H9 (cell line): ENCODE results near the gene TNFRSF1B. TPM values are rescaled to one million over a fixed set of nuclear protein-coding genes. Genes with fewer than 3 reads are reported as not detected.
A peak's percentile ranks its signal among the peaks of the same experiment; 100 is the strongest.

ENCODE experiments used
- DNase-seq: peaks from one replicate; pipeline ENCODE4 v3.0.0-alpha.2; 2017
- H2AFZ ChIP-seq: one replicate; pipeline ENCODE4 v1.6.1; 2013; ENCODE audit warnings: mild to moderate bottlenecking, low read length, control low read depth, moderate library complexity
- H2AK5ac ChIP-seq: 2 replicates; pipeline ENCODE4 v1.6.1; 2013; ENCODE audit warnings: low read length, control low read depth, mixed read lengths; ENCODE audit not compliant: insufficient read length
- H2BK120ac ChIP-seq: one replicate; pipeline ENCODE4 v1.6.1; 2013; ENCODE audit warnings: low read depth, mild to moderate bottlenecking, low read length, control low read depth, inconsistent platforms; ENCODE audit not compliant: poor library complexity, severe bottlenecking
- H2BK12ac ChIP-seq: 2 replicates; pipeline ENCODE4 v1.6.1; 2013; ENCODE audit warnings: low read length, control low read depth, mixed read lengths, low read depth; ENCODE audit not compliant: insufficient read length
- H2BK15ac ChIP-seq: 2 replicates; pipeline ENCODE4 v1.6.1; 2013; ENCODE audit warnings: low read depth, low read length, control low read depth
- H2BK20ac ChIP-seq: one replicate; pipeline ENCODE4 v1.6.1; 2013; ENCODE audit warnings: low read depth, mild to moderate bottlenecking, low read length, control low read depth, inconsistent platforms; ENCODE audit not compliant: poor library complexity, severe bottlenecking
- H2BK5ac ChIP-seq: 2 replicates; pipeline ENCODE4 v1.6.1; 2013; ENCODE audit warnings: low read length, control low read depth, mixed read lengths; ENCODE audit not compliant: insufficient read length
- H3K14ac ChIP-seq: 2 replicates; pipeline ENCODE4 v1.6.1; 2013; ENCODE audit warnings: low read length, control low read depth; ENCODE audit not compliant: insufficient read depth
- H3K18ac ChIP-seq: 2 replicates; pipeline ENCODE4 v1.6.1; 2013; ENCODE audit warnings: low read depth, mild to moderate bottlenecking, mixed read lengths, low read length, control low read depth; ENCODE audit not compliant: insufficient read length
- H3K23ac ChIP-seq: 2 replicates; pipeline ENCODE4 v1.6.1; 2013; ENCODE audit warnings: low read length, control low read depth, mixed read lengths, low read depth; ENCODE audit not compliant: insufficient read length
- H3K23me2 ChIP-seq: 2 replicates; pipeline ENCODE4 v1.6.1; 2013; ENCODE audit warnings: low read depth, mild to moderate bottlenecking, mixed read lengths, low read length, control low read depth; ENCODE audit not compliant: insufficient read length, poor library complexity, severe bottlenecking
- H3K27ac ChIP-seq: 2 replicates; pipeline ENCODE4 v1.5.1; 2013; ENCODE audit warnings: low read length, control low read depth, mixed read lengths, low read depth; ENCODE audit not compliant: insufficient read length
- H3K27me3 ChIP-seq: 2 replicates; pipeline ENCODE4 v1.6.1; 2013; ENCODE audit warnings: low read length, control low read depth, inconsistent platforms; ENCODE audit not compliant: insufficient read depth
- H3K4ac ChIP-seq: 2 replicates; pipeline ENCODE4 v1.6.1; 2013; ENCODE audit warnings: low read depth, mild to moderate bottlenecking, control low read depth, inconsistent platforms, low read length, moderate library complexity
- H3K4me1 ChIP-seq: 2 replicates; pipeline ENCODE4 v1.6.1; 2013; ENCODE audit warnings: low read length, control low read depth, inconsistent platforms; ENCODE audit not compliant: insufficient read depth
- H3K4me2 ChIP-seq: 2 replicates; pipeline ENCODE4 v1.6.1; 2013; ENCODE audit warnings: low read length, control low read depth, mixed read lengths; ENCODE audit not compliant: insufficient read length, insufficient read depth
- H3K56ac ChIP-seq: 2 replicates; pipeline ENCODE4 v1.6.1; 2013; ENCODE audit warnings: low read depth, mild to moderate bottlenecking, mixed read lengths, low read length, control low read depth; ENCODE audit not compliant: insufficient read length
- H3K79me1 ChIP-seq: 2 replicates; pipeline ENCODE4 v1.6.1; 2013; ENCODE audit warnings: low read depth, mild to moderate bottlenecking, moderate library complexity, low read length, control low read depth, inconsistent platforms; ENCODE audit not compliant: insufficient read depth, poor library complexity, severe bottlenecking
- H3K79me2 ChIP-seq: 2 replicates; pipeline ENCODE4 v1.6.1; 2013; ENCODE audit warnings: low read length, control low read depth, inconsistent platforms; ENCODE audit not compliant: insufficient read depth
- H3K9ac ChIP-seq: 2 replicates; pipeline ENCODE4 v1.6.1; 2013; ENCODE audit warnings: low read length, control low read depth, mixed read lengths; ENCODE audit not compliant: insufficient read length; ENCODE audit errors: extremely low read depth
- H3K9me3 ChIP-seq: one replicate; pipeline ENCODE4 v1.6.1; 2013; ENCODE audit warnings: low read depth, low read length, inconsistent platforms; ENCODE audit not compliant: control insufficient read depth
- H3T11ph ChIP-seq: one replicate; pipeline ENCODE4 v1.6.1; 2013; ENCODE audit warnings: mild to moderate bottlenecking, low read length, control low read depth, inconsistent platforms
- H4K20me1 ChIP-seq: one replicate; pipeline ENCODE4 v1.6.1; 2013; ENCODE audit not compliant: control insufficient read depth, insufficient read length, insufficient read depth
- H4K5ac ChIP-seq: 2 replicates; pipeline ENCODE4 v1.6.1; 2013; ENCODE audit warnings: low read depth, mild to moderate bottlenecking, mixed read lengths, low read length, control low read depth; ENCODE audit not compliant: insufficient read length
- H4K8ac ChIP-seq: replicated peaks from 2 replicates; pipeline ENCODE4 v1.6.1; 2013; ENCODE audit warnings: low read length, control low read depth, mixed read lengths, low read depth; ENCODE audit not compliant: insufficient read length
- H4K91ac ChIP-seq: 2 replicates; pipeline ENCODE4 v1.6.1; 2013; ENCODE audit warnings: low read depth, mild to moderate bottlenecking, moderate library complexity, mixed read lengths, low read length, control low read depth; ENCODE audit not compliant: insufficient read length
- H3K27ac Mint-ChIP-seq, 3 experiments: 2 replicates in 2 of 3; 3 replicates in 1 of 3; pipeline ENCODE4 v1.8.0; 2020 to 2021; ENCODE audit warnings: mixed read lengths in 3 of 3, mild to moderate bottlenecking in 1 of 3, moderate library complexity in 1 of 3
- H3K27me3 Mint-ChIP-seq: 2 replicates; pipeline ENCODE4 v1.8.0; 2021; ENCODE audit warnings: low read depth, mild to moderate bottlenecking, moderate library complexity, mixed read lengths
- H3K36me3 Mint-ChIP-seq, 3 experiments: 2 replicates in 2 of 3; 3 replicates in 1 of 3; pipeline ENCODE4 v1.8.0; 2020 to 2021; ENCODE audit warnings: low read depth in 3 of 3, mixed read lengths in 3 of 3; ENCODE audit not compliant: insufficient read depth in 1 of 3
- H3K4me1 Mint-ChIP-seq, 2 experiments: 2 replicates each; pipeline ENCODE4 v1.8.0; 2020; ENCODE audit warnings: mixed read lengths in 2 of 2
- H3K4me3 Mint-ChIP-seq, 2 experiments: 2 replicates in 1 of 2; 3 replicates in 1 of 2; pipeline ENCODE4 v1.8.0; 2020 to 2021; ENCODE audit warnings: mild to moderate bottlenecking in 2 of 2, mixed read lengths in 2 of 2, moderate library complexity in 1 of 2
- H3K9me3 Mint-ChIP-seq, 2 experiments: 2 replicates in 1 of 2; 3 replicates in 1 of 2; pipeline ENCODE4 v1.8.0; 2020; ENCODE audit warnings: mild to moderate bottlenecking in 2 of 2, mixed read lengths in 2 of 2, moderate library complexity in 1 of 2
- WGBS: extraction: QIAGEN DNeasy Blood & Tissue Kit; methylation state at CpG from one replicate; pipeline ENCODE4 v1.1.7; 2013; ENCODE audit warnings: missing lambda C conversion rate, low lambda C conversion rate, mixed read lengths; ENCODE audit not compliant: insufficient read length; ENCODE audit errors: extremely low coverage; 5-methylcytosine and 5-hydroxymethylcytosine counted together
- total RNA-seq: library from RNA; stranded (reverse); gene quantifications from 2 replicates; pipeline ENCODE4 v1.2.1, GENCODE V29; 2021
- TF ChIP-seq, protein P1 (sequence below): fragments of 200-600 bp; sonication (generic); conservative IDR thresholded peaks from 3 replicates; pipeline ENCODE4 v1.8.0; 2021; ENCODE audit warnings: antibody characterized with exemption, mild to moderate bottlenecking

The TNFRSF1B gene
- total RNA-seq, 1 experiment from 2014 or later, result 0.57 TPM

DNA sequence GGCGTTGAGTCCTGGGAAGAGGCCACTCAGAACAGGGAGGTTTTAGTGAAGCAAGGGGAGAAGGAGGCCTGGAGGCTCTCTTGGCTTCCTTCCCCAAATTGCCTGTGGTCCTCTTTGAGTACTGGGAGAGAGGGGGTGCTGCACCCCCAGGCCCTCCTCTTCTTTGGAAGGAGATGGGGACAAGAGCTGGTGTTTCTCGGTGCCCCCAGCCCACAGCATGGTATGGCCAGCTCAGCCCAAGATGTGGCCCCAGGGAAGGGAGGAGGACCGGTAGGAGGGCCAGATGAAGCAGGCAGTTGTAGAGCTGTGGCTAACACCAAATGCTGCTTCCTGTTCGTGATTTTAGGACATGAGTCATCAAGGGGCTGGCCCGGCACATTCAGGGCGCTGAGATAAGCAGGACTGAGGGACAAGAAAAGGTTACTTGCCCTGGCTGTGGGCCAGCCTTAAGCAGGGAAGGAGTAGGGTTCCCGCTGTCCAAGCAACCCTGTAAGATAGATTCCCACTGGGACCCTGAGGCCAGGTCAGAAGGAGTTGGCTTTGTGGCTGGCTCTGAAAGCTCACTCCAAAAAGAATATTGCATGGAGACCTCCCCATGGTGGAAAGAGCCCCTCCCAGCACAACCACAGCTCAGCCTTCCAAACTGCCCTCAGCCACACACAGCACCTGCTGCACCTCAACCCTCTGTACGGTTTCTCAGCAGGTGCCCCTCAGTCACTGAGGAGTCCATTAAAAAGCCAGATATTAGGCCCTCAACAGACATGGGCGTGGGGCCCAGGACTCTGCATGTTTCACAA is 4.9 kb upstream of the TNFRSF1B start:
- Histone ChIP-seq H2BK120ac (no peak overlapping the region), H3K56ac (no peak overlapping the region), H3K4me2 (no peak overlapping the region), H3K14ac (no peak overlapping the region), H3T11ph (no peak overlapping the region), H2AK5ac (no peak overlapping the region), H3K27ac (no peak overlapping the region), H3K27me3 (no peaks in the 10 kb centered on the region; the same call in 1 of the 2 replicates), H3K9ac (no peak overlapping the region), H3K18ac (no peak overlapping the region), H2BK15ac (no peak overlapping the region), H4K20me1 (no peaks in the 10 kb centered on the region), H4K8ac (no peak overlapping the region), H2AFZ (no peak overlapping the region), H3K9me3 (no peaks in the 10 kb centered on the region), H3K23ac (no peak overlapping the region), H2BK20ac (no peak overlapping the region), H3K79me2 (no peaks in the 10 kb centered on the region), H4K5ac (no peak overlapping the region), H3K4ac (no peak overlapping the region), H3K23me2 (no peaks in the 10 kb centered on the region), H3K4me1 (peaks cover 8% of the 10 kb centered on the region; the same call in 1 of the 2 replicates), H2BK12ac (no peak overlapping the region), H2BK5ac (no peak overlapping the region), H4K91ac (no peak overlapping the region), H3K79me1 (no peaks in the 10 kb centered on the region)
- DNase-seq, result peak; percentile 65
- TF ChIP-seq, protein P1, sequence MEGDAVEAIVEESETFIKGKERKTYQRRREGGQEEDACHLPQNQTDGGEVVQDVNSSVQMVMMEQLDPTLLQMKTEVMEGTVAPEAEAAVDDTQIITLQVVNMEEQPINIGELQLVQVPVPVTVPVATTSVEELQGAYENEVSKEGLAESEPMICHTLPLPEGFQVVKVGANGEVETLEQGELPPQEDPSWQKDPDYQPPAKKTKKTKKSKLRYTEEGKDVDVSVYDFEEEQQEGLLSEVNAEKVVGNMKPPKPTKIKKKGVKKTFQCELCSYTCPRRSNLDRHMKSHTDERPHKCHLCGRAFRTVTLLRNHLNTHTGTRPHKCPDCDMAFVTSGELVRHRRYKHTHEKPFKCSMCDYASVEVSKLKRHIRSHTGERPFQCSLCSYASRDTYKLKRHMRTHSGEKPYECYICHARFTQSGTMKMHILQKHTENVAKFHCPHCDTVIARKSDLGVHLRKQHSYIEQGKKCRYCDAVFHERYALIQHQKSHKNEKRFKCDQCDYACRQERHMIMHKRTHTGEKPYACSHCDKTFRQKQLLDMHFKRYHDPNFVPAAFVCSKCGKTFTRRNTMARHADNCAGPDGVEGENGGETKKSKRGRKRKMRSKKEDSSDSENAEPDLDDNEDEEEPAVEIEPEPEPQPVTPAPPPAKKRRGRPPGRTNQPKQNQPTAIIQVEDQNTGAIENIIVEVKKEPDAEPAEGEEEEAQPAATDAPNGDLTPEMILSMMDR, result no peak
- Mint-ChIP-seq H3K27ac (no peak overlapping the region), H3K4me1 (peaks cover 19 to 24% of the 10 kb centered on the region in 2 experiments), H3K36me3 (no peaks in the 10 kb centered on the region; a peak in 1 of 7 replicates), H3K9me3 (no peaks in the 10 kb centered on the region; a peak in 1 of 5 replicates), H3K27me3 (peaks cover 26% of the 10 kb centered on the region), H3K4me3 (no peak overlapping the region)
- no CpG with 5 or more reads among the region's 9 CpGs for WGBS
